GM12875 (cell line): ENCODE data around the gene BDH1.

Source experiments
- H3K4me3 ChIP-seq: one replicate; pipeline ENCODE4 v1.5.1; 2011; ENCODE audit warnings: low read depth, low read length, control low read depth
- CTCF ChIP-seq: IDR thresholded peaks from 2 replicates; pipeline ENCODE4 v1.5.1; 2011; ENCODE audit warnings: low read depth, mild to moderate bottlenecking, control low read depth, inconsistent platforms, low read length, moderate library complexity, borderline replicate concordance; ENCODE audit not compliant: insufficient read depth

BDH1 gene

GRCh38 chr3:197528190-197528589 lies 27.6 kb downstream of the BDH1 start:
- no peak for TF ChIP-seq CTCF
- H3K4me3 ChIP-seq = no peak overlapping the region

- H3K4me3 ChIP-seq = no peak overlapping the region
- no peak for TF ChIP-seq CTCF
Measured at GRCh38 chr3:197527569-197527968, 28.2 kb downstream of the BDH1 start.

GRCh38 chr3:197525706-197526105 lies 30.1 kb downstream of the BDH1 start:
- TF ChIP-seq CTCF = no peak

GRCh38 chr3:197524128-197524527 lies 31.6 kb downstream of the BDH1 start:
- no peak overlapping the region for H3K4me3 ChIP-seq
- no peak for TF ChIP-seq CTCF

More at GRCh38 chr3:197525706-197526105, 30.1 kb downstream of the BDH1 start:
- H3K4me3 ChIP-seq = no peak overlapping the region

- no peak for TF ChIP-seq CTCF
- no peak overlapping the region for H3K4me3 ChIP-seq
Measured at GRCh38 chr3:197523526-197523925, 32.2 kb downstream of the BDH1 start.

GRCh38 chr3:197522881-197523441 lies 32.8 kb downstream of the BDH1 start:
- no peak for TF ChIP-seq CTCF
- no peak overlapping the region for H3K4me3 ChIP-seq

GRCh38 chr3:197522183-197522715 lies 33.5 kb downstream of the BDH1 start:
- no peak for TF ChIP-seq CTCF
- H3K4me3 ChIP-seq = no peak overlapping the region
